Adrenal gland (tissue), 5 donors: ENCODE measurements around the gene LRP10.

ENCODE experiments used
- CTCF ChIP-seq, 6 experiments: fragments of 450-650 bp in 4 of 6; fragments of 200-600 bp in 2 of 6; sonication (generic) in 1 of 6; IDR thresholded peaks; 1 replicate in 5 of 6; 2 replicates in 1 of 6; pipeline versions ENCODE4 v1.5.1 to v1.8.0; 2016 to 2021; ENCODE audit warnings: antibody characterized with exemption in 6 of 6, mild to moderate bottlenecking in 2 of 6, moderate library complexity in 1 of 6
- POLR2A ChIP-seq, 2 donors: fragments of 450-650 bp; IDR thresholded peaks; one replicate each; pipeline ENCODE4 v1.6.1; 2017; ENCODE audit warnings: antibody characterized with exemption in 2 of 2, mild to moderate bottlenecking in 2 of 2, moderate library complexity in 1 of 2
- donor health status: DM: no; HTN: no; CAD: no.

- TF ChIP-seq CTCF (IDR thresholded peaks at IDR 0.05), result no peak
- no peak for TF ChIP-seq POLR2A (IDR thresholded peaks at IDR 0.05)
Observed at GRCh38 chr14:22892488-22892887, 20.9 kb downstream of the LRP10 start.
